ENCODE data around the gene CHD8.

GRCh38 chr14:21405097-21405496 lies 50.8 kb downstream of the CHD8 start:
- TF ChIP-seq POLR2A (IDR thresholded peaks at IDR 0.05; ENCODE audit: low read depth, low read length) (no peak), CTCF (IDR thresholded peaks at IDR 0.05; ENCODE audit: extremely low read depth in 1 of 2, insufficient read depth in 1 of 2, low read depth in 1 of 2, low read length in 2 of 2) (no peak)

Data from endothelial cell of umbilical vein (primary cell).